NCI-H2107 (cell line): ENCODE results near the gene PDCD4.

Experiments used
- DNase-seq: peaks from one replicate; lab custom pipeline; 2025; lab: John Stamatoyannopoulos, UW

PDCD4 gene

GRCh38 chr10:110842326-110842904, 29.3 kb upstream of the PDCD4 start:
- no peak for DNase-seq

GRCh38 chr10:110843031-110843430, 28.7 kb upstream of the PDCD4 start:
- DNase-seq, result no peak

- DNase-seq, result no peak
These were observed 27.7 kb upstream of the PDCD4 start for GRCh38 chr10:110843796-110844616.

- DNase-seq, result no peak
These were observed 27.2 kb upstream of the PDCD4 start for GRCh38 chr10:110844617-110844881.

GRCh38 chr10:110845192-110845755, 26.5 kb upstream of the PDCD4 start:
- DNase-seq, result no peak

- no peak for DNase-seq
These were observed 25.7 kb upstream of the PDCD4 start for GRCh38 chr10:110845756-110846620.

- DNase-seq, result no peak
These were observed 24.4 kb upstream of the PDCD4 start for GRCh38 chr10:110847374-110847773.

GRCh38 chr10:110848106-110848505, 23.6 kb upstream of the PDCD4 start:
- no peak for DNase-seq

GRCh38 chr10:110850099-110850498, 21.6 kb upstream of the PDCD4 start:
- DNase-seq, result no peak

- no peak for DNase-seq
These were observed 20.6 kb upstream of the PDCD4 start for GRCh38 chr10:110851020-110851612.

- DNase-seq, result no peak
These were observed 19.4 kb upstream of the PDCD4 start for GRCh38 chr10:110852255-110852896.

- no peak for DNase-seq
These were observed 18.8 kb upstream of the PDCD4 start for GRCh38 chr10:110852947-110853346.

GRCh38 chr10:110853921-110854605, 17.7 kb upstream of the PDCD4 start:
- no peak for DNase-seq

- DNase-seq, result peak; percentile 75
These were observed 14.2 kb upstream of the PDCD4 start for GRCh38 chr10:110857265-110858171.

GRCh38 chr10:110858297-110858934, 13.3 kb upstream of the PDCD4 start:
- no peak for DNase-seq

- DNase-seq, result no peak
These were observed 12.3 kb upstream of the PDCD4 start for GRCh38 chr10:110859206-110859972.

GRCh38 chr10:110859973-110860376, 11.8 kb upstream of the PDCD4 start:
- no peak for DNase-seq

- no peak for DNase-seq
These were observed 11.0 kb upstream of the PDCD4 start for GRCh38 chr10:110860576-110861241.
